ENCODE measurements around the gene CDK6.

GRCh38 chr7:92631067-92631849 is 205.1 kb downstream of the CDK6 start:
- no peak for TF ChIP-seq EZH2 (IDR thresholded peaks at IDR 0.05; ENCODE audit: borderline replicate concordance, low read depth, low read length, poor library complexity, severe bottlenecking)
- no peak for TF ChIP-seq CTCF (conservative IDR thresholded peaks at IDR 0.05; ENCODE audit: low read depth, low read length)

All from A673 (cell line).